ENCODE data around the gene UBL7.

UBL7 gene

DNA sequence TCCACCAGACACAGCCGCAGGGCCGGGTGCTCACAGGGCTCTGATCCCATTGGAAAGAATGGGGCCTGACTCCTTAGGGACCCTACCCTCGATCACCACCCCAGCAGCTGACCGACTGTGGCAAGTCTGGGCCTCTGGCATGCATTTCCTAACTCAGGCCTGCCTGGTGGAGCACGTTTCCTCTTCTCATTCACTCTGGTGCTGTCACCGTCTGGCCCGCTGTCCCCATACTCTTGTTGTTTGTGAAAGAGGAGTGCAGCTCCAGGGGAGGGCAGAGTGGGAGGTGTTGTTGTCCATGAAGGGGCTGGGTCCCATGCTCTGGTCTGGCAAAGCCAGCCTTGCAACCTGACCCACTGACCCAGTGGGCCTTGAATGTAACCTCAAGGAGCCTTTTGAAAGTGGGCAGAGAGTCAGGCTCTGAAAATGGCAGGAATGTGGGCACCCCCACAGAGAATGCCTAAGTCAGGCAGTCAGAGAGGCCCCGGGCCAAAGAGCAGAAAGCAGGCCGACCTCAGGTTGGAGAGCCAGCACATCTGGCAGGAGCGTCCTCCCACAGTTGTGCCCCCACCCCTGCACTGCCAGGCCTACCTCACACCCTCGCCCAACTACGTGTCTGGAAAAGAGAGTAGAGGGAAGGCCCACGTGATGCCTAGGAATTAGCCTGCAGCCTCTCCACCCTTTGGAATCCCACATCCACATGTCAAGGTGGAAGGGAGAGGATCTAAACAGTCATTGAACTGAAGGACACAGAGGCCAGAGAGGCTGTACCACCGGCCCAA is 38.1 kb downstream of the UBL7 start:
- no peak for FAIRE-seq

GRCh38 chr15:74422265-74422651 is 38.7 kb downstream of the UBL7 start:
- no peak for FAIRE-seq

DNA sequence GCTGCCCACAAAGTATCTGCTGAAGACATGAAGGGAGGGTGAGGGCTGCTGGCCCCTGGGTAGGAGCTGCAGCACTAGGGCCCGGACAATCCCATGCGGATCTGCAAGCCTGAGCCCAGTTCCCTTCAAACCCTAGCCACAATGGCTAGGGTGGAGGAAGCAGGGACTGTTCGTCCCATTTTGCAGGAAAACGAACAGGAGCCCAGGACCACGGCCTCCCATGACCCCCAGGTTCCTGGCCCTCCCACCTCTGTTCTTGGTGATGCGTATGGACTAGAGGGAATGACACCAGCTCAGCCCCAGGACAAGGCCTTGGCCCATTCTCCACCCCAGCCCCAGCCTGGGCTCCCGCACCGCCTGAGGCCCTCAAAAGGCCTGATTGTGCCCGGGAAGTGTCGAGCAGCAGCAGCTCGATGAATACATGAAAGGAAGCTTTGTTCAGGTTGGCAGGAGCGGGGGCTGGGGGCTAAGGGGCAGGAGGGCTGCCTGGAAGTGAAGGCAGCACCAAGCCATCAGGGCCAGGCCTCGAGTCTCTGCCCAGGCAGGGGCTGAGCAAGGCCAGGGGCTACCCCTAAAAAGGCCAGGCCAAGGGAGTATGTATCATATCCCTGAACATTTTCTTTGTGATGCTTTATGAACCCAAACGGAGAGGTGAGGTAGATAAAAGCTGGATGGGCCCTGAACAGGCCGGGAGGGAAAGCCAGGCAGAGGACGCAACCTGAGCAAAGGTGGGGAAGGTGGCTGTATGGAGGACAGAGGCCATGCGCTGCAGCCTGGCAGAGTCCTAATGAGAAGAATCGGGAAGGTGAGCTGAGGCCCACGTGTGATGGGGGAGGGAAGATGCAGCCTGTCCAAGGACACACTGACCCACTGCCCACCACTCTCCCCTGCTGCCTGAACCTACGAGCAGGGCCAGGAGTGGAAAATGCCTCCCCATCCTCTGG is 39.4 kb downstream of the UBL7 start:
- no peak for FAIRE-seq

- no peak for FAIRE-seq
These were observed 40.6 kb downstream of the UBL7 start for GRCh38 chr15:74420193-74420905.

GRCh38 chr15:74419432-74419831 is 41.5 kb downstream of the UBL7 start:
- no peak for FAIRE-seq

GRCh38 chr15:74418575-74419338 is 42.2 kb downstream of the UBL7 start:
- FAIRE-seq: no peak

GRCh38 chr15:74417670-74418069 is 43.3 kb downstream of the UBL7 start:
- FAIRE-seq: no peak

- no peak for FAIRE-seq
These were observed 43.7 kb downstream of the UBL7 start for GRCh38 chr15:74417225-74417624.

- no peak for FAIRE-seq
These were observed 44.7 kb downstream of the UBL7 start for GRCh38 chr15:74415966-74416916.

- FAIRE-seq: no peak
These were observed 46.2 kb downstream of the UBL7 start for GRCh38 chr15:74414603-74415338.

- FAIRE-seq: no peak
These were observed 46.8 kb downstream of the UBL7 start for GRCh38 chr15:74414081-74414580.

DNA sequence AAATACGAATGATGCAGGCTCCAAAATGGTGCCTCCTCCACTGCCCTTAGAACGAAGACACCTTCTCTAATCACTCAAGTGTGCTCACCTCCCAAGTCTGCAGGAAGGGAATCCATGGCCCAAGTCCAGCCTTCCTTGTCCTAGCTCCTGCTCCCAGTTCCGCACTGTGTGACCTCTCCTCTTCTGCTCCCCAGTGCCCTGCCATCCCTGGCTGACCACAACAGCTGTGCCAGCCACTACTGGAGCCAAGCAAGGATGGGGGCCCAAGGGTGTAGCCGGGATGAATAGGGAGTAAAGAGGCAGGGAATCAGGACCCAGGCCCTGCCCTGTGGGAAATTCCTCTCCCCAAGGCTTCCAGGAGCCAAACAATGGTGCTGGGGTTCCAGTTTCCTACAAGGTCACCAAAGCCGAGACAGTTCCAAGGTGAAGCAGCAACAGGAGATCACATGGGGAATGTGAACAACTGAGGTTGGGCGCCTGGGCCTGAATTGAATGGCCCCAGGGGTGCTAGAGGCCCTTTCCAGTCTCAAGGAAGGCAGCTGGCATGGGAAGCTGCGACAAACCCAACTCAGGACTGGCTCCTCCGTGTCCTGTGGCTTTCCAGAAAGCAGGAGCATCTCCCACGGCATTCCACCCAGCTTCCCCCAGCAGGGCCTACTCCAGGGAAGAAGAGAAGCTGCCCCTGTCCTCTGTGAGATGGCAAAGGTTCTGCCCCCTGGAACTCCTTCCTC is 47.4 kb downstream of the UBL7 start:
- FAIRE-seq: no peak

DNA sequence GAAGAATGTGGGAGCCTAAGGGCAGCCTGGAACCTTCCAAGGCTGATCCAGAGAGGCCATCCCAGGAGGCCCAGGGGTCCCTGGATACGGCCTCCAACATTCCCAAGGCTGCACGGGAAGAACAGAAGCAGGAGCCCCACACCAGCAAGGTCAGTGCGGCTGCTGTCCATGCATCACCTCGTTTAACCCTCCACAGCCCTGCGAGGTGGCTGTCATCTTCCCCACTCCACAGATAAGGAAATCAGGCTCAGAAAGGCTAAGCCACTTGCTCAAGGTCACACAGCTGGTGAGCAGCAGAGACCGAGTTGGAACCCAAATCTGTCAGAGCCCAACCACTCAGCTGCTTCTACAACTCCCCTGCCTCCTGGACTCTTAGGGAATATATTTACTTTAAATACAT is 48.8 kb downstream of the UBL7 start:
- FAIRE-seq: no peak

DNA sequence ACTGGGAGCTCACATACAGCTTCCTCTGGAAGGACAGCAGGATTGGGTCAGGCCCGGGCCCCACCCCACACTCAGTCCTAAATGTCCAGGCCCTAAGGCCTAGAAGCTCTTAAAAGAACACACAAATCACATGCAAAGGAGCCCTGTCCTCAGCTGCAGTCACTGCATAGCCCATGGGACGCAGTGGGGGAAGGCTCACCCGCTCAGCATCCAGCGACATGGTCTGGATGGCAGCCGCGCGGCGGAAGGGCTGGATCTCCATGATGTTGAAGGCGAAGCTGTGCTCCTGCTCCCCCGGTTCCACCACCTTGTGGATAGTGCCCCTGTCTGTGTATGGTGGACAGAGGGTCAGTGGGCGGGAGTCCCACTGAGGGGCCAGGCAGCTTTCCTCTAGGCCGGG is 49.3 kb downstream of the UBL7 start:
- no peak for FAIRE-seq

GRCh38 chr15:74410502-74410901 is 50.5 kb downstream of the UBL7 start:
- FAIRE-seq: no peak

DNA sequence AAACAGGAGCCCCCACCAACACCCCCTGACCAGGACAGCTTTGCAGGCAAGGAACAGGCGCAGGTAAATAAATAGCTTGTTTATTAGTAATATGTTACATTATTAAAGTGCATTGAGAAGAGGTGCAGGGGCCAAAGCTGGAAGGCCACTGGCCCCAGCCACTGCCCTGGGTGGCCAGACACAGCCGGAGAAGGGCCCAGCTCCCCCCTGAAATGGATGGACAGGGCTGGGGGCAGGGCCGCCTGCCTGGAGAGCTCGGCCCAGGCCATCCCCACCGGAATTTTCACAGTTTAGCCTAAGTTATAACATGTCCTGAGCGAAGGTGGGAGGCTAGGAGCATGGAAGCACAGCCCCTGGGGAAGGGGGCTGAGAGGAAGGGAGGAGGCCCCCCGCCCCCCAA is 51.7 kb downstream of the UBL7 start:
- no peak for FAIRE-seq

GRCh38 chr15:74408815-74409214 is 52.1 kb downstream of the UBL7 start:
- FAIRE-seq: no peak

DNA sequence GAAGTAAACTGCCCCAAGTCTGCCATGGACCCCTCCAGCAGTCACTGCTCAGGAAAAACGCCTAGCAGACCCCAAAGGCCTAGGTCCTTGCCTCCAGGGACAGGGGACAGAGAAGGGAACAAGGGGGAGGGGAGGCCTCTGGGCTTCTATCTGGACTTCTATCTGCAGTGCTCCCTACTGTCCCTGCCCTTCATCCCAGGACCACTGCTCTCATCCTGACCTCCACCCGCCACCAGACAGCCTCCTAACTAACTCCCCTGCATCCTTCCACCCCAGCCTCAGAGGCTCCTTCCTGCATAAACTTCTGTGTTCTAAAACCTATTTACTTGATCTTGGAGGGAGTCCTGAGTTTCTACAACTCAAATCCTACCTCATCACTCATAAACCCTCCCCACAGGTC is 52.6 kb downstream of the UBL7 start:
- no peak for FAIRE-seq

DNA sequence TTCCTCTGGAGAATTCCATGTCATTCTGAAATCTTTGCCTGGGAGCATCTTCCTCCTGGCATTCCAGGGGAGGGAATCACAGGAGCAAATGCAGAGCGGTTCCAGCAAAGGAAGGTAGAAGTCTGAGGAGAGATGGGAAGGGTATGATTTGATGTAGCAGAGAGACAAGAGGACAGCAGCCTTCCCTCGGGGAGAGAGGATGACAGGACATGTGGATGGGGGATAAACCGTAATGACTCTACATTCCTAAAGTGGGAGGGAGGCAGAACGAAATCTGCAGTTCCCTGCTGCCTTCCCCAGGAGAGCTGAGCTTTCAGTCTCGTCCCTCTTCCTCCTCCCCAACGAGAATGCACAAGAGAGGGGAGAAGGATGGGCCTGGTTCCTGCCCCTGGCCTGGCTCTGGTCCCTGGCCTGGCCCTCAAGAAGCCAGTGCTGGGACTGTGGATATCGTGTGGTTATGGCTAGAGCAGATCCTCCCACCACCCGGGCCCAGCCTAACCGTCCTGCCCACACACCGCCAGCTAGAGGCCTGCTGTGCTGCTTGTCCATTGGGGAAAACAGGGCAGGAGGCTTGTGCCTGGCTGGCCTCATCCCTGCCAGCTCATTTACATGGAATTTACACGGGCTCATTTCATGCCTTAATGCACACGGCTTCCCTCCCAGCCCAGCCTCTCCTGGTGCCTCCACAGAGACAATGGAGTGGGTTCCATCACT is 53.8 kb downstream of the UBL7 start:
- no peak for FAIRE-seq
